IMR-90 (cell line): ENCODE results near the gene CHMP3. TPM values are rescaled to one million over a fixed set of nuclear protein-coding genes. Genes with fewer than 3 reads are reported as not detected.

Experiments used
- ATAC-seq: fragments of 200-7000 bp; cut with Tn5 transposase; 2 replicates; pipeline ENCODE4 v1.9.1; 2020; ENCODE audit warnings: low read depth, mild to moderate bottlenecking, moderate library complexity
- BruUV-seq: library from RNA; stranded (reverse); fragments of 400-500 nt; replicated peaks from 2 replicates; lab custom pipeline; 2021; lab: Mats Ljungman, UMichigan
- CTCF ChIA-PET: fragments of 300-600 bp; formaldehyde crosslinking; extraction: SDS; loops from one replicate; lab custom pipeline; 2021; ENCODE audit warnings: antibody characterized with exemption; lab: Yijun Ruan, JAX
- POLR2A ChIA-PET: fragments of 300-600 bp; sonication (Branson Sonifier 250); formaldehyde crosslinking; loops from one replicate; lab custom pipeline; 2022; ENCODE audit warnings: antibody characterized with exemption; ENCODE audit not compliant: unreplicated experiment; lab: Charles Lee
- DNase-seq: peaks from one replicate; pipeline ENCODE4 v3.0.0; 2013
- H2AFZ ChIP-seq: replicated peaks from 2 replicates; pipeline ENCODE3; 2013; ENCODE audit warnings: low read length, mild to moderate bottlenecking; ENCODE audit not compliant: poor library complexity
- H2AK5ac ChIP-seq: 2 replicates; pipeline ENCODE4 v1.6.1; 2013; ENCODE audit warnings: low read depth, low read length, inconsistent platforms
- H2AK9ac ChIP-seq: replicated peaks from 2 replicates; pipeline ENCODE3; 2013; ENCODE audit warnings: mild to moderate bottlenecking, low read depth, low read length, moderate library complexity; ENCODE audit not compliant: poor library complexity
- H2BK120ac ChIP-seq: 2 replicates; pipeline ENCODE4 v1.6.1; 2013; ENCODE audit warnings: low read depth, low read length, inconsistent platforms
- H2BK15ac ChIP-seq: 3 replicates; pipeline ENCODE4 v1.6.1; 2013; ENCODE audit warnings: low read depth, low read length, inconsistent platforms
- H2BK20ac ChIP-seq: 2 replicates; pipeline ENCODE4 v1.6.1; 2013; ENCODE audit warnings: low read depth, mild to moderate bottlenecking, inconsistent platforms, low read length, moderate library complexity
- H2BK5ac ChIP-seq: 2 replicates; pipeline ENCODE4 v1.6.1; 2013; ENCODE audit warnings: mild to moderate bottlenecking, low read depth, low read length, inconsistent platforms; ENCODE audit not compliant: poor library complexity, severe bottlenecking
- H3K14ac ChIP-seq: replicated peaks from 2 replicates; pipeline ENCODE4 v1.6.1; 2013; ENCODE audit warnings: low read depth, low read length, inconsistent platforms
- H3K18ac ChIP-seq: 2 replicates; pipeline ENCODE4 v1.6.1; 2013; ENCODE audit warnings: low read depth, low read length, control low read depth
- H3K23ac ChIP-seq: 2 replicates; pipeline ENCODE4 v1.6.1; 2013; ENCODE audit warnings: low read depth, low read length, inconsistent platforms
- H3K27ac ChIP-seq: 2 replicates; pipeline ENCODE4 v1.5.1; 2013; ENCODE audit warnings: mild to moderate bottlenecking, control low read depth, low read length; ENCODE audit not compliant: insufficient read depth
- H3K27me3 ChIP-seq: 2 replicates; pipeline ENCODE4 v1.6.1; 2013; ENCODE audit warnings: low read length; ENCODE audit not compliant: control insufficient read depth, insufficient read depth
- H3K36me3 ChIP-seq: 2 replicates; pipeline ENCODE4 v1.6.1; 2013; ENCODE audit warnings: low read length, mixed read lengths; ENCODE audit not compliant: control insufficient read depth, insufficient read depth
- H3K4ac ChIP-seq: 2 replicates; pipeline ENCODE4 v1.6.1; 2013; ENCODE audit warnings: low read depth, low read length, inconsistent platforms
- H3K4me1 ChIP-seq: 2 replicates; pipeline ENCODE4 v1.6.1; 2013; ENCODE audit warnings: low read length, mixed read lengths; ENCODE audit not compliant: control insufficient read depth, insufficient read depth
- H3K4me2 ChIP-seq: 2 replicates; pipeline ENCODE4 v1.6.1; 2013; ENCODE audit warnings: low read depth, mild to moderate bottlenecking, control low read depth, low read length, moderate library complexity
- H3K4me3 ChIP-seq: 2 replicates; pipeline ENCODE4 v1.5.1; 2013; ENCODE audit warnings: low read depth, mild to moderate bottlenecking, control low read depth, low read length, moderate library complexity; ENCODE audit not compliant: insufficient read depth
- H3K56ac ChIP-seq: 2 replicates; pipeline ENCODE4 v1.6.1; 2013; ENCODE audit warnings: low read length, inconsistent platforms; ENCODE audit not compliant: insufficient read depth; ENCODE audit errors: extremely low read depth
- H3K79me1 ChIP-seq, 2 experiments: 2 replicates each; pipeline ENCODE4 v1.6.1; 2013; ENCODE audit warnings: low read length in 2 of 2, inconsistent platforms in 1 of 2, low read depth in 1 of 2
- H3K9ac ChIP-seq: 2 replicates; pipeline ENCODE4 v1.6.1; 2013; ENCODE audit warnings: low read depth, low read length, control low read depth
- H3K9me1 ChIP-seq: 2 replicates; pipeline ENCODE4 v1.6.1; 2013; ENCODE audit warnings: low read length, inconsistent platforms; ENCODE audit not compliant: insufficient read depth
- H3K9me3 ChIP-seq: 2 replicates; pipeline ENCODE4 v1.6.1; 2013; ENCODE audit warnings: low read length; ENCODE audit not compliant: control insufficient read depth, insufficient read depth
- H4K20me1 ChIP-seq: 2 replicates; pipeline ENCODE4 v1.6.1; 2013; ENCODE audit warnings: low read length, inconsistent platforms; ENCODE audit not compliant: insufficient read depth
- H4K5ac ChIP-seq: 2 replicates; pipeline ENCODE4 v1.6.1; 2013; ENCODE audit warnings: mild to moderate bottlenecking, low read depth, low read length, control low read depth
- H4K8ac ChIP-seq, 2 experiments: 2 replicates each; pipeline ENCODE4 v1.6.1; 2013; ENCODE audit warnings: low read depth in 2 of 2, low read length in 2 of 2, control low read depth in 1 of 2, inconsistent platforms in 1 of 2
- H4K91ac ChIP-seq: 2 replicates; pipeline ENCODE4 v1.6.1; 2013; ENCODE audit warnings: low read depth, low read length, inconsistent platforms; ENCODE audit not compliant: insufficient read depth
- CEBPB ChIP-seq: IDR thresholded peaks from 2 replicates; pipeline ENCODE4 v1.6.1; 2012; ENCODE audit warnings: low read depth, low read length, improper control_type of control experiment
- WGBS, 2 experiments: methylation state at CpG; one replicate each; pipeline versions ENCODE4 v1.1.5 to v1.1.7; 2013; ENCODE audit warnings: missing lambda C conversion rate in 2 of 2; ENCODE audit not compliant: insufficient read length in 1 of 2; ENCODE audit errors: extremely low coverage in 2 of 2; 5-methylcytosine and 5-hydroxymethylcytosine counted together
- dilution Hi-C: fragments of 300-500 bp; cut with HindIII; formaldehyde crosslinking; loops from one replicate; pipeline ENCODE4 v1.14.3; 2018; ENCODE audit warnings: low sequenced_read_pairs; ENCODE audit not compliant: unreplicated experiment
- in situ Hi-C: fragments of 300-500 bp; cut with MboI; formaldehyde crosslinking; loops from 3 replicates; pipeline ENCODE4 v1.14.3; 2019; ENCODE audit warnings: low sequenced_read_pairs, inconsistent platforms, mixed read lengths
- intact Hi-C: fragments of 100-400 bp; cut with micrococcal nuclease; formaldehyde crosslinking; loops from 2 replicates; pipeline ENCODE4 v1.10.0; 2022
- polyA plus RNA-seq, 3 experiments: library from polyadenylated mRNA; depleted of rRNA; stranded (reverse); fragments of >200 nt; gene quantifications; 2 replicates each; pipeline ENCODE4 v1.2.3, GENCODE V29; 2012; ENCODE audit warnings: low replicate concordance in 1 of 3
- total RNA-seq: library from RNA; depleted of rRNA; stranded (reverse); fragments of >200 nt; gene quantifications from 2 replicates; pipeline ENCODE4 v1.2.3, GENCODE V29; 2012
- TF ChIP-seq, protein P1 (sequence below): conservative IDR thresholded peaks from 2 replicates; pipeline ENCODE4 v1.5.1; 2012; ENCODE audit warnings: mild to moderate bottlenecking, low read depth, low read length, improper control_type of control experiment

Gene CHMP3
- total and polyA plus RNA-seq, 2 of the 4 experiments (the other 2 are of a cell fraction), result 38.4 to 84.6 TPM

DNA sequence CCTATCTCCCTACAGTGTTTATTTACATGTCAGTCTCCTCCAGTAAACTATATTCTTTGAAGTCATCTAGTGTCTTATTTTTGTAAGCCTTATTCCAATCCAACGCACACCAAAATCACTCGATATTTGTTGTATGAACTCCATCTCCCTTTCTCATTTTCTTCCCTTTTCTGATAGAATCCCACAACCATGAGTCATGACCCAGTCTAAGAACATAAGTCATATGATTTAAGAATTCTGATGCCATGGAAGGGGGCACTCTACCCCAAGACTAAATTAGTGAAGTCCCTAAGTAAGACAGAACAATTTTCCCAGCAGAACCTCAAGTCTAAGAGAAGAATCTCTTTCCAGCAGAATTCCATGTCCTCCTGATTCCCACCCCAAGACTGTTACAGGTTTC is 5.4 kb downstream of the CHMP3 start:
- Histone ChIP-seq H3K4ac (no peak overlapping the region), H3K4me1 (no peaks in the 10 kb centered on the region), H3K9ac (no peak overlapping the region), H3K27ac (no peak overlapping the region), H3K27me3 (no peaks in the 10 kb centered on the region), H2BK5ac (no peak overlapping the region), H3K14ac (no peak overlapping the region), H2BK20ac (no peak overlapping the region), H2AK9ac (no peak overlapping the region), H3K56ac (no peak overlapping the region), H3K18ac (no peak overlapping the region), H4K5ac (no peak overlapping the region), H3K9me3 (no peaks in the 10 kb centered on the region), H4K91ac (no peak overlapping the region), H2AK5ac (no peak overlapping the region), H3K4me3 (no peak overlapping the region), H2BK15ac (no peak overlapping the region), H3K79me1 (peaks cover 19 to 54% of the 10 kb centered on the region in 2 experiments; a peak in 3 of 4 replicates), H2BK120ac (no peak overlapping the region), H3K23ac (no peak overlapping the region), H3K9me1 (no peaks in the 10 kb centered on the region), H3K4me2 (no peak overlapping the region), H4K8ac (no peak overlapping the region), H3K36me3 (no peaks in the 10 kb centered on the region), H4K20me1 (no peaks in the 10 kb centered on the region; the same call in 1 of the 2 replicates), H2AFZ (no peak overlapping the region)
- BruUV-seq, result no TSS peak
- intact Hi-C loops, result no loop called here
- ChIA-PET CTCF (no interaction called here), POLR2A (no interaction called here)
- no peak for ATAC-seq
- in situ Hi-C loops, result no loop called here
- dilution Hi-C loops, result no loop called here
- peak; percentile 6 for DNase-seq
- WGBS, 2 experiments, result no CpG with 5 or more reads among the region's 2 CpGs
- TF ChIP-seq, protein P1, sequence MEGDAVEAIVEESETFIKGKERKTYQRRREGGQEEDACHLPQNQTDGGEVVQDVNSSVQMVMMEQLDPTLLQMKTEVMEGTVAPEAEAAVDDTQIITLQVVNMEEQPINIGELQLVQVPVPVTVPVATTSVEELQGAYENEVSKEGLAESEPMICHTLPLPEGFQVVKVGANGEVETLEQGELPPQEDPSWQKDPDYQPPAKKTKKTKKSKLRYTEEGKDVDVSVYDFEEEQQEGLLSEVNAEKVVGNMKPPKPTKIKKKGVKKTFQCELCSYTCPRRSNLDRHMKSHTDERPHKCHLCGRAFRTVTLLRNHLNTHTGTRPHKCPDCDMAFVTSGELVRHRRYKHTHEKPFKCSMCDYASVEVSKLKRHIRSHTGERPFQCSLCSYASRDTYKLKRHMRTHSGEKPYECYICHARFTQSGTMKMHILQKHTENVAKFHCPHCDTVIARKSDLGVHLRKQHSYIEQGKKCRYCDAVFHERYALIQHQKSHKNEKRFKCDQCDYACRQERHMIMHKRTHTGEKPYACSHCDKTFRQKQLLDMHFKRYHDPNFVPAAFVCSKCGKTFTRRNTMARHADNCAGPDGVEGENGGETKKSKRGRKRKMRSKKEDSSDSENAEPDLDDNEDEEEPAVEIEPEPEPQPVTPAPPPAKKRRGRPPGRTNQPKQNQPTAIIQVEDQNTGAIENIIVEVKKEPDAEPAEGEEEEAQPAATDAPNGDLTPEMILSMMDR, result no peak
- no peak for TF ChIP-seq CEBPB
